D721Med (cell line): ENCODE data around the gene HLA-DQB1.
"Not testable (repeated sequence)": the region's sequence is repeated elsewhere in the genome, so short reads cannot be mapped to it uniquely, and the experiment has no call there.

Source experiments
- DNase-seq: peaks from one replicate; pipeline ENCODE4 v3.0.0; 2011; ENCODE audit warnings: low spot score; ENCODE audit not compliant: insufficient read length
- FAIRE-seq: peaks from 2 replicates; lab custom pipeline; 2011; peaks lifted over from hg19 to GRCh38; lab: Jason Lieb, UNC
- CTCF ChIP-seq: IDR thresholded peaks from 2 replicates; pipeline ENCODE4 v1.5.1; 2012; ENCODE audit warnings: mild to moderate bottlenecking, control low read depth; ENCODE audit not compliant: insufficient read depth; ENCODE audit errors: missing control alignments

HLA-DQB1 gene

GRCh38 chr6:32666420-32667300 is at the start of gene HLA-DQB1:
Gene HLA-DQB1 (minus strand): TSS chr6:32666657. CDS start chr6:32666607, 50 bp downstream.
- no peak for FAIRE-seq
- no peak for TF ChIP-seq CTCF
- no peak for DNase-seq

- FAIRE-seq (no peak), DNase-seq (no peak)
- no peak for TF ChIP-seq CTCF
These were observed 46.8 kb upstream of the HLA-DQB1 start for GRCh38 chr6:32713241-32713640.

DNA sequence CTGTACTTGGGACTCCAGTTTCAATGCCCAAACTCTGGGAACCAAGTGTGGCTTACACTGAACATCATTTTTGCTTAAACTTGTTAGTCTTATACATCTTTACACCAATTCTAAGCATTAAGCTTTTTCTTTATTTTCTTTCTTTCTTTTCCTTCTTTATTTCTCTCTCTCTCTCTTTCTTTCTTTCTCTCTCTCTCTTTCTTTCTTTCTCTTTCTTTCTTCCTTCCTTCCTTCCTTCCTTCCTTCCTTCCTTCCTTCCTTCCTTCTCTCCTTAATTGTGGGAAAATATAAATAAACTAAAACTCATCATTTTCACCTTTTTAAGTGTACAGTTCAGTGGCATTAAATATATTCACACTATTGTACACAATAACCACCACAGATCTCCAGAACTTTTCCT is 43.2 kb upstream of the HLA-DQB1 start:
- no peak for FAIRE-seq
- DNase-seq, result no peak
- TF ChIP-seq CTCF, result no peak

DNA sequence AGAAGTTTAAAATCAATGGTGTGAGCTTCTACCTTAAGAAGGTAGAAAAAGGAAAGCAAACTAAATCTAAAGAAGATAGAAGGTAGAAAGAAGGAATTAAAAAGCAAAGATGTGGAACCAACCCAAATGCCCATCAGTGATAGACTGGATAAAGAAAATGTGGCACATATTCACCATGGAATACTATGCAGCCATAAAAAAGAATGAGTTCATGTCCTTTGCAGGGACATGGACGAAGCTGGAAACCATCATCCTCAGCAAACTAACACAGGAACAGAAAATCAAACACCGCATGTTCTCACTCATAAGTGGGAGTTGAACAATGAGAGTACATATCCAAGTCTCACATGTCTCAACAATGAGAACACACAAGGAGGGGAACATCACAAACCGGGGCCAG is 38.7 kb upstream of the HLA-DQB1 start:
- DNase-seq, FAIRE-seq: not testable (repeated sequence)

GRCh38 chr6:32703347-32703746 is 36.9 kb upstream of the HLA-DQB1 start:
- TF ChIP-seq CTCF, result no peak
- FAIRE-seq (no peak), DNase-seq (no peak)

GRCh38 chr6:32700391-32701040 is 34.1 kb upstream of the HLA-DQB1 start:
- TF ChIP-seq CTCF, result peak; percentile 58
- FAIRE-seq (no peak), DNase-seq (peak; percentile 15)

DNA sequence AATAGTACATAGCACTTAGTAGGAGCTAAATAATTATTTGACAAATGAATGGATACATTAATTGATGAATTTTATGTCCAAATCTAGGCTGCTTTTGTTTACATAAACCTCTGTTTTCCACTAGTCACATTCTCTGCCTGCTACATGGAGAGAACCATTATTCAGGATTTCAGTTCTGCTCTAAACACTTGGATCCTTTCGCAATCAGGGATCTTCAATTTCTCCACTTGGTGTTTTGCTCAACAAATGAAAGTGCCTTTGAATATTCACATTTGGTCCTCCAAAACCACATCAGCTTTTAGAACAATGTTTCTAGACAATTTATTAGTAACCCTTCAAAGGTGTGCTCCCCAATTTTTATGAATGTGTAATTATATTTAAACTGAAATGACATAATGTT is 30.6 kb upstream of the HLA-DQB1 start:
- FAIRE-seq, result no peak
- TF ChIP-seq CTCF, result no peak
- DNase-seq, result no peak
